HEK293 (cell line): ENCODE data around the gene SOX13.

ENCODE experiments used
- CTCF ChIA-PET: fragments of 350-600 bp; formaldehyde crosslinking; extraction: SDS; loops from one replicate; lab custom pipeline; 2021; ENCODE audit warnings: antibody characterized with exemption; lab: Yijun Ruan, JAX
- POLR2A ChIA-PET: fragments of 300-600 bp; formaldehyde crosslinking; extraction: SDS; loops from one replicate; lab custom pipeline; 2020; ENCODE audit warnings: antibody characterized with exemption, inconsistent platforms; lab: Yijun Ruan, JAX
- H3K27ac ChIP-seq: fragments of 200-500 bp; sonication (Bioruptor generic); 2 replicates; pipeline ENCODE4 v1.5.1; 2014; ENCODE audit warnings: low read depth, low read length, control low read depth, inconsistent platforms; ENCODE audit errors: extremely low read depth
- H3K36me3 ChIP-seq, 2 experiments: fragments of 200-500 bp in 1 of 2; sonication (Bioruptor generic) in 1 of 2; 1 replicate in 1 of 2; 2 replicates in 1 of 2; pipeline ENCODE4 v1.5.1; 2014 to 2017; ENCODE audit warnings: inconsistent platforms in 2 of 2, low read length in 2 of 2; ENCODE audit not compliant: control insufficient read depth in 2 of 2, insufficient read depth in 1 of 2
- H3K4me1 ChIP-seq: fragments of 200-500 bp; sonication (Bioruptor generic); 2 replicates; pipeline ENCODE4 v1.5.1; 2014; ENCODE audit warnings: mild to moderate bottlenecking, low read length, inconsistent platforms; ENCODE audit not compliant: control insufficient read depth, insufficient read depth
- H3K4me3 ChIP-seq: 2 replicates; pipeline ENCODE4 v1.5.1; 2011; ENCODE audit warnings: low read depth, mild to moderate bottlenecking, control low read depth, low read length, moderate library complexity
- H3K9me3 ChIP-seq: fragments of 200-500 bp; sonication (Bioruptor generic); 2 replicates; pipeline ENCODE4 v1.5.1; 2014; ENCODE audit warnings: low read depth, low read length, inconsistent platforms; ENCODE audit not compliant: control insufficient read depth, insufficient read depth
- BCL11B ChIP-seq: fragments of 450-650 bp; formaldehyde crosslinking; IDR thresholded peaks from 2 replicates; pipeline ENCODE4 v1.5.1; 2016; ENCODE audit warnings: low read depth, missing biosample characterization, missing genetic modification characterization
- GLIS1 ChIP-seq: fragments of 450-650 bp; formaldehyde crosslinking; IDR thresholded peaks from 2 replicates; pipeline ENCODE4 v1.5.1; 2016; ENCODE audit warnings: missing biosample characterization, missing genetic modification characterization
- GLIS2 ChIP-seq: fragments of 450-650 bp; formaldehyde crosslinking; IDR thresholded peaks from 2 replicates; pipeline ENCODE4 v1.5.1; 2016; ENCODE audit warnings: missing biosample characterization, missing genetic modification characterization
- MZF1 ChIP-seq: fragments of 450-650 bp; formaldehyde crosslinking; IDR thresholded peaks from 2 replicates; pipeline ENCODE4 v1.5.1; 2017; ENCODE audit warnings: missing biosample characterization, missing genetic modification characterization, borderline replicate concordance
- OSR2 ChIP-seq: fragments of 450-650 bp; formaldehyde crosslinking; IDR thresholded peaks from 2 replicates; pipeline ENCODE4 v1.5.1; 2016; ENCODE audit warnings: missing biosample characterization, missing genetic modification characterization
- SCRT2 ChIP-seq: fragments of 450-650 bp; formaldehyde crosslinking; IDR thresholded peaks from 2 replicates; pipeline ENCODE4 v1.5.1; 2016; ENCODE audit warnings: missing biosample characterization, missing genetic modification characterization
- SP7 ChIP-seq: fragments of 450-650 bp; formaldehyde crosslinking; IDR thresholded peaks from 2 replicates; pipeline ENCODE4 v1.5.1; 2016; ENCODE audit warnings: missing biosample characterization, missing genetic modification characterization
- ZEB2 ChIP-seq: fragments of 450-650 bp; formaldehyde crosslinking; IDR thresholded peaks from 2 replicates; pipeline ENCODE4 v1.5.1; 2016; ENCODE audit warnings: missing biosample characterization, missing genetic modification characterization
- ZFHX2 ChIP-seq: fragments of 450-650 bp; formaldehyde crosslinking; conservative IDR thresholded peaks from 2 replicates; pipeline ENCODE4 v1.5.1; 2016; ENCODE audit warnings: missing biosample characterization, missing genetic modification characterization
- ZIC2 ChIP-seq: fragments of 450-650 bp; formaldehyde crosslinking; IDR thresholded peaks from 2 replicates; pipeline ENCODE4 v1.5.1; 2016; ENCODE audit warnings: missing biosample characterization, missing genetic modification characterization
- ZNF121 ChIP-seq: fragments of 450-650 bp; formaldehyde crosslinking; IDR thresholded peaks from 2 replicates; pipeline ENCODE4 v1.5.1; 2016; ENCODE audit warnings: missing biosample characterization, missing genetic modification characterization
- ZNF221 ChIP-seq: fragments of 450-650 bp; formaldehyde crosslinking; IDR thresholded peaks from 2 replicates; pipeline ENCODE4 v1.5.1; 2017; ENCODE audit warnings: missing biosample characterization, missing genetic modification characterization, borderline replicate concordance
- ZNF600 ChIP-seq: fragments of 450-650 bp; formaldehyde crosslinking; IDR thresholded peaks from 2 replicates; pipeline ENCODE4 v1.5.1; 2016; ENCODE audit warnings: missing biosample characterization, missing genetic modification characterization
- ZNF610 ChIP-seq: fragments of 450-650 bp; formaldehyde crosslinking; IDR thresholded peaks from 2 replicates; pipeline ENCODE4 v1.5.1; 2016; ENCODE audit warnings: missing biosample characterization, missing genetic modification characterization, borderline replicate concordance
- ZNF623 ChIP-seq: fragments of 450-650 bp; formaldehyde crosslinking; IDR thresholded peaks from 2 replicates; pipeline ENCODE4 v1.5.1; 2016; ENCODE audit warnings: missing biosample characterization, missing genetic modification characterization
- ZNF830 ChIP-seq: fragments of 450-650 bp; IDR thresholded peaks from 2 replicates; pipeline ENCODE4 v1.5.0; 2018; ENCODE audit warnings: missing biosample characterization, missing genetic modification characterization, low read depth, mild to moderate bottlenecking, moderate library complexity
- ZXDB ChIP-seq: fragments of 450-650 bp; formaldehyde crosslinking; IDR thresholded peaks from 2 replicates; pipeline ENCODE4 v1.5.1; 2016; ENCODE audit warnings: missing biosample characterization, missing genetic modification characterization
- TF ChIP-seq, protein P1 (sequence below): fragments of 450-650 bp; formaldehyde crosslinking; IDR thresholded peaks from 2 replicates; pipeline ENCODE4 v1.5.1; 2016; ENCODE audit warnings: missing biosample characterization, missing genetic modification characterization
- TF ChIP-seq, protein P2 (sequence below): fragments of 450-650 bp; formaldehyde crosslinking; IDR thresholded peaks from 2 replicates; pipeline ENCODE4 v1.5.1; 2016; ENCODE audit warnings: missing biosample characterization, missing genetic modification characterization
- TF ChIP-seq, protein P3 (sequence below): fragments of 450-650 bp; formaldehyde crosslinking; IDR thresholded peaks from 2 replicates; pipeline ENCODE4 v1.5.1; 2016; ENCODE audit warnings: missing biosample characterization, missing genetic modification characterization, low read depth
- TF ChIP-seq, protein P4 (sequence below): fragments of 450-650 bp; formaldehyde crosslinking; IDR thresholded peaks from 2 replicates; pipeline ENCODE4 v1.5.1; 2017; ENCODE audit warnings: missing biosample characterization, missing genetic modification characterization
- TF ChIP-seq, protein P5 (sequence below): fragments of 450-650 bp; formaldehyde crosslinking; IDR thresholded peaks from 2 replicates; pipeline ENCODE4 v1.5.1; 2016; ENCODE audit warnings: missing biosample characterization, missing genetic modification characterization

SOX13 gene

DNA sequence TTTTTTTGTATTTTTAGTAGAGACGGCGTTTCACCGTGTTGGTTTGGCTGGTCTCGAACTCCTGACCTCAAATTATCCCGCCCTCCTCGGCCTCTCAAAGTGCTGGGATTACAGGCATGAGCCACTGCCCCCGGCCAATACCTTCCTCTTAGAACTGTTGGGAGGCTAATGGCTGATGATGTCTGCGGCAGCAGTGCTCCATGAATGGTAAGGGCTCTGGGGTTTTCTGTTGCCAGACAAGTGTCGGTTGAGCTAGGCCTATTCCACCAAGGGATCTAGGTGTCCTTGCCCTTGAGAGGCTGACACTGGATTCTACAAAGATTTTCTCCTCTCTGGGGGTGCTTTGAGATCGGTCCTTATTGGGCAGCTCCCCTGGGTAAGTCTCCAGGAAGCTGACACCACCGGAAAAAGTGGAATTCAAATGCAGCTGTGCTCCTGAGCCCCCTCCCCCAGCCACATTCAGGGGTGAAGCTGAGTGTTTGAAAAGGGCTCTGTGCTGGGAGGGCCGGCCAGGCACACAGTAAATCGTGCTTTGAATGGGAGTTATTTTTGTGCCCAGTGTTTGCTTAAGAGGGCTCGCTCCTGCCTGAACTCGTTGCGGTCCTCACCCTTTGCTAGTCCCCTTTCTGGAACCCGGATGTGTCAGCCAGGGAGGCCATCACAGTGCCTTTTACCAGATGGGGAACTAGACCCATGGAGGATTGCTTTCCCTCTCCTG, 5.2 kb downstream of the SOX13 start (continued):
- TF ChIP-seq ZNF221 (no peak), ZNF623 (tag by site-specific recombination) (no peak)

DNA sequence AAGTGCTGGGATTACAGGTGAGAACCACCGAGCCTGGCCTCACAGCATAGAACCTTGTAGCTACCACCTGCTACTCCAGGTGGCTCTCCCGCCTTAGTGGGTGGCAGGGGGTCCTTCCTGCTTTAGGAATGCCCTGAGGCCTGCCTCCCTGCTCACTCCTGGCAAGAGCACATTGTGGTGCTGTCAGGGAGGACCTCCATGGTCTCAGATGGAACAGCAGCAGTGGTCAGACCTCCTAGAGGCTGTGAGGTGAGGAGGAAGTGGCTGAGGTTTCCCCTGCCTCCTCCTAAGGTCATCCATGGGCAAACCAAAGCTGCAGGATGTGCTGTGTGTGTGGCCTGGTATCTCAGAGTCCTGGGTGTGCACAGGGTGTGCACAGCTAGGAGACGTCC, 6.7 kb downstream of the SOX13 start:
- H3K4me1 ChIP-seq: peaks cover 29% of the 10 kb centered on the region
- POLR2A ChIA-PET: interaction anchor here (0.9 to 1.4 kb wide), 2 partner anchors 12 to 32 kb away, joined by 3 to 4 read pairs; no protein-coding TSS in a partner anchor
- H3K27ac ChIP-seq: peak overlapping the region; percentile 51; the same call in 1 of the 2 replicates

DNA sequence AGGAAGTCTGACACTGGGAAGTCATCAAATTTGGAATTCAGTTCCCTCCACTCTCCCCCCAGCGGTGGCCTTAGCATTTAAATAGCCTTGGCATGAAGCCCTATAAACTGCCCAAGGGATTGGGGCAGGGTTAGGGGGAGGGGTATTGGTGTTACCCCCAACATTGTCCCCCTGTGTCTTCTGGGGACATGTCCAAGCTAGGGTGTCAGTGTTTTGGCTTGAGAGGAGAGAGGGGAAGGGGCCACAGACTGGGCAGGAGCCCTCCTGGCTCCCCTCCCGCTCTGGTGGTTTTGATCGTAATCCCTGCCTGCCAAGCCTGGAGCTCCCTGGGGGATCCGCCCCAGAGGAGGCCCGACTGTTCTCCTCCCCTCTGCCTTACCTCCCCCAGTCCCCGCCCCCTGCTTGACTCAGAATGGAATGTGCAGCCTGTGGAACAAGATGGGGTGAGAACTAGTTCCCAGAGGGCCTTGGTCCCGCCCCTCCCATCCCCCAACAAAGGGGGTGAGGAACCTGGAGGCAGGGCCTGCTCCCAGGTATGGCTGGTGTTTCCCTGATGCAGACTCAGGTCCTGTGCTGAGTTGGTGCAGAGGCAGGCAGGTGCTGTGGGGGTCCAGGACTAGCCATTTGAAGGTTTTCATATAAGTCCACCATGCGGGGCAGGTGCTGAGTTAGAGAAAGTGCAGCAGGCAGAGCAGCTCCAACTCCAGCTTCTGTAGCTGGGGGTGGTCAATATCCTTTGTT, 7.4 kb downstream of the SOX13 start:
- no peak overlapping the region for H3K4me3 ChIP-seq
- H3K4me1 ChIP-seq: peaks cover 29% of the 10 kb centered on the region
- peak overlapping the region; percentile 51 for H3K27ac ChIP-seq
- no peaks in the 10 kb centered on the region for H3K9me3 ChIP-seq
- POLR2A ChIA-PET: interaction anchor here (0.6 to 1.4 kb wide), 3 partner anchors 11 to 209 kb away, joined by 3 to 4 read pairs (median 3); no protein-coding TSS in a partner anchor
- H3K36me3 ChIP-seq: no peaks in the 10 kb centered on the region
- CTCF ChIA-PET: interaction anchor here (0.6 to 1.9 kb wide), 6 partner anchors 14 to 209 kb away, joined by 3 to 10 read pairs (median 4); no protein-coding TSS in a partner anchor
- TF ChIP-seq MZF1 (peak; percentile 84), ZNF600 (tag by site-specific recombination) (peak; percentile 51), ZNF121 (tag by site-specific recombination) (no peak), OSR2 (peak; percentile 21; the same call in 1 of the 2 replicates), ZEB2 (peak; percentile 53), ZNF610 (tag by site-specific recombination) (0 out of 2 replicates have a peak, but pooled peaks have one; percentile 17), SCRT2 (peak; percentile 62), ZNF830 (no peak), BCL11B (tag by site-specific recombination) (peak; percentile 16; the same call in 1 of the 2 replicates), ZFHX2 (tag by site-specific recombination) (peak; percentile 41; the same call in 1 of the 2 replicates), ZXDB (tag by site-specific recombination) (peak; percentile 51; the same call in 1 of the 2 replicates), SP7 (tag by site-specific recombination) (peak; percentile 76)
- TF ChIP-seq, protein P1, sequence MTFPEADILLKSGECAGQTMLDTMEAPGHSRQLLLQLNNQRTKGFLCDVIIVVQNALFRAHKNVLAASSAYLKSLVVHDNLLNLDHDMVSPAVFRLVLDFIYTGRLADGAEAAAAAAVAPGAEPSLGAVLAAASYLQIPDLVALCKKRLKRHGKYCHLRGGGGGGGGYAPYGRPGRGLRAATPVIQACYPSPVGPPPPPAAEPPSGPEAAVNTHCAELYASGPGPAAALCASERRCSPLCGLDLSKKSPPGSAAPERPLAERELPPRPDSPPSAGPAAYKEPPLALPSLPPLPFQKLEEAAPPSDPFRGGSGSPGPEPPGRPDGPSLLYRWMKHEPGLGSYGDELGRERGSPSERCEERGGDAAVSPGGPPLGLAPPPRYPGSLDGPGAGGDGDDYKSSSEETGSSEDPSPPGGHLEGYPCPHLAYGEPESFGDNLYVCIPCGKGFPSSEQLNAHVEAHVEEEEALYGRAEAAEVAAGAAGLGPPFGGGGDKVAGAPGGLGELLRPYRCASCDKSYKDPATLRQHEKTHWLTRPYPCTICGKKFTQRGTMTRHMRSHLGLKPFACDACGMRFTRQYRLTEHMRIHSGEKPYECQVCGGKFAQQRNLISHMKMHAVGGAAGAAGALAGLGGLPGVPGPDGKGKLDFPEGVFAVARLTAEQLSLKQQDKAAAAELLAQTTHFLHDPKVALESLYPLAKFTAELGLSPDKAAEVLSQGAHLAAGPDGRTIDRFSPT (tag by site-specific recombination): no peak; the same call in 1 of the 2 replicates
- TF ChIP-seq, protein P2, sequence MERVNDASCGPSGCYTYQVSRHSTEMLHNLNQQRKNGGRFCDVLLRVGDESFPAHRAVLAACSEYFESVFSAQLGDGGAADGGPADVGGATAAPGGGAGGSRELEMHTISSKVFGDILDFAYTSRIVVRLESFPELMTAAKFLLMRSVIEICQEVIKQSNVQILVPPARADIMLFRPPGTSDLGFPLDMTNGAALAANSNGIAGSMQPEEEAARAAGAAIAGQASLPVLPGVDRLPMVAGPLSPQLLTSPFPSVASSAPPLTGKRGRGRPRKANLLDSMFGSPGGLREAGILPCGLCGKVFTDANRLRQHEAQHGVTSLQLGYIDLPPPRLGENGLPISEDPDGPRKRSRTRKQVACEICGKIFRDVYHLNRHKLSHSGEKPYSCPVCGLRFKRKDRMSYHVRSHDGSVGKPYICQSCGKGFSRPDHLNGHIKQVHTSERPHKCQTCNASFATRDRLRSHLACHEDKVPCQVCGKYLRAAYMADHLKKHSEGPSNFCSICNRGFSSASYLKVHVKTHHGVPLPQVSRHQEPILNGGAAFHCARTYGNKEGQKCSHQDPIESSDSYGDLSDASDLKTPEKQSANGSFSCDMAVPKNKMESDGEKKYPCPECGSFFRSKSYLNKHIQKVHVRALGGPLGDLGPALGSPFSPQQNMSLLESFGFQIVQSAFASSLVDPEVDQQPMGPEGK (tag by site-specific recombination): peak; percentile 85
- TF ChIP-seq, protein P3, sequence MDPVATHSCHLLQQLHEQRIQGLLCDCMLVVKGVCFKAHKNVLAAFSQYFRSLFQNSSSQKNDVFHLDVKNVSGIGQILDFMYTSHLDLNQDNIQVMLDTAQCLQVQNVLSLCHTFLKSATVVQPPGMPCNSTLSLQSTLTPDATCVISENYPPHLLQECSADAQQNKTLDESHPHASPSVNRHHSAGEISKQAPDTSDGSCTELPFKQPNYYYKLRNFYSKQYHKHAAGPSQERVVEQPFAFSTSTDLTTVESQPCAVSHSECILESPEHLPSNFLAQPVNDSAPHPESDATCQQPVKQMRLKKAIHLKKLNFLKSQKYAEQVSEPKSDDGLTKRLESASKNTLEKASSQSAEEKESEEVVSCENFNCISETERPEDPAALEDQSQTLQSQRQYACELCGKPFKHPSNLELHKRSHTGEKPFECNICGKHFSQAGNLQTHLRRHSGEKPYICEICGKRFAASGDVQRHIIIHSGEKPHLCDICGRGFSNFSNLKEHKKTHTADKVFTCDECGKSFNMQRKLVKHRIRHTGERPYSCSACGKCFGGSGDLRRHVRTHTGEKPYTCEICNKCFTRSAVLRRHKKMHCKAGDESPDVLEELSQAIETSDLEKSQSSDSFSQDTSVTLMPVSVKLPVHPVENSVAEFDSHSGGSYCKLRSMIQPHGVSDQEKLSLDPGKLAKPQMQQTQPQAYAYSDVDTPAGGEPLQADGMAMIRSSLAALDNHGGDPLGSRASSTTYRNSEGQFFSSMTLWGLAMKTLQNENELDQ (tag by site-specific recombination): no peak

More for the DNA sequence above, 6.7 kb downstream of the SOX13 start:
- H3K9me3 ChIP-seq: no peaks in the 10 kb centered on the region
- TF ChIP-seq ZIC2 (tag by site-specific recombination): peak; percentile 7; the same call in 1 of the 2 replicates
- TF ChIP-seq GLIS1 (tag by site-specific recombination): peak; percentile 89
- TF ChIP-seq, protein P4, sequence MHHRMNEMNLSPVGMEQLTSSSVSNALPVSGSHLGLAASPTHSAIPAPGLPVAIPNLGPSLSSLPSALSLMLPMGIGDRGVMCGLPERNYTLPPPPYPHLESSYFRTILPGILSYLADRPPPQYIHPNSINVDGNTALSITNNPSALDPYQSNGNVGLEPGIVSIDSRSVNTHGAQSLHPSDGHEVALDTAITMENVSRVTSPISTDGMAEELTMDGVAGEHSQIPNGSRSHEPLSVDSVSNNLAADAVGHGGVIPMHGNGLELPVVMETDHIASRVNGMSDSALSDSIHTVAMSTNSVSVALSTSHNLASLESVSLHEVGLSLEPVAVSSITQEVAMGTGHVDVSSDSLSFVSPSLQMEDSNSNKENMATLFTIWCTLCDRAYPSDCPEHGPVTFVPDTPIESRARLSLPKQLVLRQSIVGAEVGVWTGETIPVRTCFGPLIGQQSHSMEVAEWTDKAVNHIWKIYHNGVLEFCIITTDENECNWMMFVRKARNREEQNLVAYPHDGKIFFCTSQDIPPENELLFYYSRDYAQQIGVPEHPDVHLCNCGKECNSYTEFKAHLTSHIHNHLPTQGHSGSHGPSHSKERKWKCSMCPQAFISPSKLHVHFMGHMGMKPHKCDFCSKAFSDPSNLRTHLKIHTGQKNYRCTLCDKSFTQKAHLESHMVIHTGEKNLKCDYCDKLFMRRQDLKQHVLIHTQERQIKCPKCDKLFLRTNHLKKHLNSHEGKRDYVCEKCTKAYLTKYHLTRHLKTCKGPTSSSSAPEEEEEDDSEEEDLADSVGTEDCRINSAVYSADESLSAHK (tag by site-specific recombination): no peak
- TF ChIP-seq, protein P5, sequence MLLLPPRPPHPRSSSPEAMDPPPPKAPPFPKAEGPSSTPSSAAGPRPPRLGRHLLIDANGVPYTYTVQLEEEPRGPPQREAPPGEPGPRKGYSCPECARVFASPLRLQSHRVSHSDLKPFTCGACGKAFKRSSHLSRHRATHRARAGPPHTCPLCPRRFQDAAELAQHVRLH (tag by site-specific recombination): no peak
- TF ChIP-seq GLIS2 (tag by site-specific recombination): peak; percentile 11; the same call in 1 of the 2 replicates
- H3K36me3 ChIP-seq: no peaks in the 10 kb centered on the region
- H3K4me3 ChIP-seq: no peak overlapping the region
- CTCF ChIA-PET: interaction anchor here (0.5 to 1.9 kb wide), 6 partner anchors 13 to 208 kb away, joined by 3 to 10 read pairs (median 4); no protein-coding TSS in a partner anchor
